ENCODE measurements around the gene MYZAP.

- TF ChIP-seq CTCF (conservative IDR thresholded peaks at IDR 0.05; ENCODE audit: low read length) (no peak), EZH2phosphoT487 (IDR thresholded peaks at IDR 0.05; ENCODE audit: borderline replicate concordance) (no peak)
Observed at GRCh38 chr15:57657619-57658018, 65.9 kb downstream of the MYZAP start.

All from Loucy (cell line).